HCT116 (cell line): ENCODE data around the gene PLPP2.

Experiments used
- ELF1 ChIP-seq: IDR thresholded peaks from 2 replicates; pipeline ENCODE4 v1.6.1; 2012; ENCODE audit warnings: low read depth, borderline replicate concordance
- EZH2 ChIP-seq: fragments of 200-600 bp; sonication (generic); IDR thresholded peaks from 2 replicates; pipeline ENCODE4 v1.6.1; 2017; ENCODE audit warnings: antibody characterized with exemption, mixed run types
- EZH2phosphoT487 ChIP-seq: fragments of 200-600 bp; IDR thresholded peaks from 2 replicates; pipeline ENCODE4 v1.6.1; 2018; ENCODE audit warnings: antibody characterized with exemption, borderline replicate concordance
- POLR2A ChIP-seq: IDR thresholded peaks from 2 replicates; pipeline ENCODE4 v1.7.0; 2011; ENCODE audit warnings: borderline replicate concordance; ENCODE audit not compliant: insufficient read depth, insufficient read length; ENCODE audit errors: extremely low read depth
- POLR2AphosphoS5 ChIP-seq: IDR thresholded peaks from 2 replicates; pipeline ENCODE4 v1.6.1; 2011; ENCODE audit warnings: mild to moderate bottlenecking, low read depth, low read length, moderate library complexity
- REST ChIP-seq: IDR thresholded peaks from 2 replicates; pipeline ENCODE4 v1.6.1; 2012; ENCODE audit warnings: low read depth
- YY1 ChIP-seq: IDR thresholded peaks from 2 replicates; pipeline ENCODE4 v1.6.1; 2011; ENCODE audit warnings: low read length, low read depth, moderate library complexity, mild to moderate bottlenecking; ENCODE audit not compliant: insufficient replicate concordance; ENCODE audit errors: extremely low read depth
- TF ChIP-seq, protein P1 (sequence below), 3 experiments: fragments of 200-600 bp in 1 of 3; sonication (generic) in 1 of 3; IDR thresholded peaks in 2 of 3; conservative IDR thresholded peaks in 1 of 3; 2 replicates each; pipeline ENCODE4 v1.5.1; 2012 to 2017; ENCODE audit warnings: low read depth in 2 of 3, low read length in 2 of 3, antibody characterized with exemption in 1 of 3, borderline replicate concordance in 1 of 3, control low read depth in 1 of 3, mild to moderate bottlenecking in 1 of 3, mixed read lengths in 1 of 3, mixed run types in 1 of 3, moderate library complexity in 1 of 3; ENCODE audit not compliant: insufficient read depth in 1 of 3
- TF ChIP-seq, protein P2 (sequence below): IDR thresholded peaks from 2 replicates; pipeline ENCODE4 v1.6.1; 2012

GRCh38 chr19:294341-294945 is 3.2 kb upstream of the PLPP2 start:
- TF ChIP-seq, protein P1, sequence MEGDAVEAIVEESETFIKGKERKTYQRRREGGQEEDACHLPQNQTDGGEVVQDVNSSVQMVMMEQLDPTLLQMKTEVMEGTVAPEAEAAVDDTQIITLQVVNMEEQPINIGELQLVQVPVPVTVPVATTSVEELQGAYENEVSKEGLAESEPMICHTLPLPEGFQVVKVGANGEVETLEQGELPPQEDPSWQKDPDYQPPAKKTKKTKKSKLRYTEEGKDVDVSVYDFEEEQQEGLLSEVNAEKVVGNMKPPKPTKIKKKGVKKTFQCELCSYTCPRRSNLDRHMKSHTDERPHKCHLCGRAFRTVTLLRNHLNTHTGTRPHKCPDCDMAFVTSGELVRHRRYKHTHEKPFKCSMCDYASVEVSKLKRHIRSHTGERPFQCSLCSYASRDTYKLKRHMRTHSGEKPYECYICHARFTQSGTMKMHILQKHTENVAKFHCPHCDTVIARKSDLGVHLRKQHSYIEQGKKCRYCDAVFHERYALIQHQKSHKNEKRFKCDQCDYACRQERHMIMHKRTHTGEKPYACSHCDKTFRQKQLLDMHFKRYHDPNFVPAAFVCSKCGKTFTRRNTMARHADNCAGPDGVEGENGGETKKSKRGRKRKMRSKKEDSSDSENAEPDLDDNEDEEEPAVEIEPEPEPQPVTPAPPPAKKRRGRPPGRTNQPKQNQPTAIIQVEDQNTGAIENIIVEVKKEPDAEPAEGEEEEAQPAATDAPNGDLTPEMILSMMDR (IDR thresholded peaks at IDR 0.05 in 2 of 3, conservative IDR thresholded peaks at IDR 0.05 in 1 of 3; ENCODE audit: borderline replicate concordance in 1 of 3, insufficient read depth in 1 of 3, low read depth in 2 of 3, low read length in 2 of 3) = no peak
- TF ChIP-seq ELF1 = no peak
- no peak for TF ChIP-seq POLR2A
- no peak for TF ChIP-seq EZH2
- TF ChIP-seq, protein P2, sequence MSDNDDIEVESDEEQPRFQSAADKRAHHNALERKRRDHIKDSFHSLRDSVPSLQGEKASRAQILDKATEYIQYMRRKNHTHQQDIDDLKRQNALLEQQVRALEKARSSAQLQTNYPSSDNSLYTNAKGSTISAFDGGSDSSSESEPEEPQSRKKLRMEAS = no peak
- no peak for TF ChIP-seq POLR2AphosphoS5
- no peak for TF ChIP-seq EZH2phosphoT487
- TF ChIP-seq YY1 = no peak
- no peak for TF ChIP-seq REST
